Activated T-cell treated with anti-CD3 and anti-CD28 coated beads, Interleukin-2, amount 50 U/mL, for 24 hours (primary cell): ENCODE data around the gene CCNJL.

Experiments
- DNase-seq: peaks from one replicate; pipeline ENCODE4 v3.0.0-alpha.2; 2020
- H3K27ac Mint-ChIP-seq: 2 replicates; pipeline ENCODE4 v1.8.0; 2020; ENCODE audit warnings: mild to moderate bottlenecking, mixed read lengths
- H3K27me3 Mint-ChIP-seq: 2 replicates; pipeline ENCODE4 v1.8.0; 2020; ENCODE audit warnings: mixed read lengths
- H3K36me3 Mint-ChIP-seq: 2 replicates; pipeline ENCODE4 v1.8.0; 2020; ENCODE audit warnings: low read depth, mixed read lengths
- H3K4me1 Mint-ChIP-seq: 2 replicates; pipeline ENCODE4 v1.8.0; 2020; ENCODE audit warnings: low read depth, mixed read lengths
- H3K4me3 Mint-ChIP-seq: 2 replicates; pipeline ENCODE4 v1.8.0; 2020; ENCODE audit warnings: mild to moderate bottlenecking, moderate library complexity, mixed read lengths
- H3K9me3 Mint-ChIP-seq: 2 replicates; pipeline ENCODE4 v1.8.0; 2020; ENCODE audit warnings: mixed read lengths

Gene CCNJL

DNA sequence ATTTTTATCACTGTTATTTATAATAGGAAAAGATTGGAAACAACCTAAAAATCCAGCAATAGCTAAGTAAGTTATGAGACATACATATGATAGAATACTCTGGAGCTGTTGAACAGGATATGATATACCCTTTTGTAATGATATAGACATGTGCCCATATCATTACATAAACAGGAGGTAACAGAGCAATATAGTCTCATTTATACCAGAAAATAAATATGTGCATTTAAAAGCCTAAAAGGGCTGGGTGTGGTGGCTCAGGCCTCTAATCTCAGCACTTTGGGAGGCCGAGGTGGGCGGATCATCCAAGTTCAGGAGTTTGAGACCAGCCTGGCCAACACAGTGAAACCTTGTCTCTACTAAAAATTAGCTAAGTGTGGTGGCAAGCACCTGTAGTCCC, 85.4 kb downstream of the CCNJL start:
- Mint-ChIP-seq H3K36me3 (no peaks in the 10 kb centered on the region), H3K27me3 (no peaks in the 10 kb centered on the region), H3K4me3 (no peak overlapping the region), H3K4me1 (no peaks in the 10 kb centered on the region), H3K27ac (no peak overlapping the region), H3K9me3 (no peaks in the 10 kb centered on the region)
- no peak for DNase-seq

GRCh38 chr5:160221082-160221481, 91.3 kb downstream of the CCNJL start:
- no peak overlapping the region for H3K4me3 Mint-ChIP-seq
- DNase-seq: no peak
- H3K27ac Mint-ChIP-seq: no peak overlapping the region
- H3K4me1 Mint-ChIP-seq: no peaks in the 10 kb centered on the region
- H3K36me3 Mint-ChIP-seq: no peaks in the 10 kb centered on the region
- H3K9me3 Mint-ChIP-seq: no peaks in the 10 kb centered on the region
- H3K27me3 Mint-ChIP-seq: peaks cover 4% of the 10 kb centered on the region

GRCh38 chr5:160219356-160219755, 93.0 kb downstream of the CCNJL start:
- Mint-ChIP-seq H3K4me3 (no peak overlapping the region), H3K27ac (no peak overlapping the region), H3K36me3 (no peaks in the 10 kb centered on the region), H3K9me3 (no peaks in the 10 kb centered on the region), H3K27me3 (peaks cover 10% of the 10 kb centered on the region), H3K4me1 (no peaks in the 10 kb centered on the region)
- DNase-seq: no peak

- H3K9me3 Mint-ChIP-seq: no peaks in the 10 kb centered on the region
- no peaks in the 10 kb centered on the region for H3K36me3 Mint-ChIP-seq
- H3K4me1 Mint-ChIP-seq: no peaks in the 10 kb centered on the region
- H3K27ac Mint-ChIP-seq: no peak overlapping the region
- DNase-seq: no peak
- no peak overlapping the region for H3K4me3 Mint-ChIP-seq
- H3K27me3 Mint-ChIP-seq: peaks cover 10% of the 10 kb centered on the region
Observed at GRCh38 chr5:160213537-160213936, 98.8 kb downstream of the CCNJL start.

GRCh38 chr5:160211352-160211751, 101.0 kb downstream of the CCNJL start:
- Mint-ChIP-seq H3K36me3 (no peaks in the 10 kb centered on the region), H3K4me3 (no peak overlapping the region)

DNA sequence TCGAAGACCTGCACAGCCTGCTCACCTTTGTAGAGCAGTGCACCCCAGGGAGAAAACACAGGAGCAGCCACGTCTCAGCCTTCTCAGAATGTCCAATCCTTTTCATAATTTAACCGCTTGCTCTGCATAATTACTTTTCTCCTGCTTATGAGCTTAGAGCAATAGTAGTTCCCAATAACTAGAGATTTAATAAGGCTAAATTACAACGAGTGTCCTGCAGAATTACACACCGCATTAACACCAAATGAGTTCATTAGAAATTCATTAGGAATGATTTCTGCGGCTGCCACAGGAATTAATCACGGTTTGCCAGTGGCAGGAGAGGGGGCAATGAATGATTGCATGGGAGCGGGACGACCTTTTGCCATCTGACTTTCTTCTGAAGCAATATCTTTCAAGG, 101.8 kb downstream of the CCNJL start:
- Mint-ChIP-seq H3K36me3 (no peaks in the 10 kb centered on the region), H3K4me1 (no peaks in the 10 kb centered on the region), H3K4me3 (no peak overlapping the region), H3K27me3 (peaks cover 2% of the 10 kb centered on the region), H3K9me3 (no peaks in the 10 kb centered on the region), H3K27ac (no peak overlapping the region)
- DNase-seq: no peak

More at GRCh38 chr5:160211352-160211751, 101.0 kb downstream of the CCNJL start:
- no peaks in the 10 kb centered on the region for H3K4me1 Mint-ChIP-seq
- H3K27me3 Mint-ChIP-seq: peaks cover 6% of the 10 kb centered on the region
- no peaks in the 10 kb centered on the region for H3K9me3 Mint-ChIP-seq
- no peak for DNase-seq
- H3K27ac Mint-ChIP-seq: no peak overlapping the region

- no peaks in the 10 kb centered on the region for H3K4me1 Mint-ChIP-seq
- H3K27me3 Mint-ChIP-seq: no peaks in the 10 kb centered on the region
- H3K9me3 Mint-ChIP-seq: no peaks in the 10 kb centered on the region
- DNase-seq: no peak
- H3K36me3 Mint-ChIP-seq: no peaks in the 10 kb centered on the region
- no peak overlapping the region for H3K4me3 Mint-ChIP-seq
- H3K27ac Mint-ChIP-seq: no peak overlapping the region
Observed at GRCh38 chr5:160209917-160210316, 102.4 kb downstream of the CCNJL start.

DNA sequence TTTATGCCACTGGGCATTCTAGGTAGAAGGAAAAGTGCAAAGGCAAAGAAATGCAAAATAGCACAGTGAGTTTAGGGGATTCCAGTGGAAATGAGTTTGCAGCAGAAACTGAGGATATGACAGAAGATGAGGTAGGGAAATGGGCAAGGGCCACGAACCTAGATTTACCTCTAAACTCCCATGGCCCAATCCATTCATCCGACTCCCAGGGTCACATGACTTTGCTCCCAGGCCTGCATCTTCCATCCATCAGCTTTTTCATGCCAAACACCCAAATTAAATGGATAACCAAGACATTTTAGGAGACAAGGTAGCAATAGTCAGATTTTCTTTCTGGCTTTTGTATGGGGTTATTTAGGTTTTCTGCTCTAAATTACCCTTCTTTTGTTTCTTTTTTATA, 105.3 kb downstream of the CCNJL start:
- H3K27ac Mint-ChIP-seq: no peak overlapping the region
- no peaks in the 10 kb centered on the region for H3K4me1 Mint-ChIP-seq
- H3K4me3 Mint-ChIP-seq: no peak overlapping the region
- no peaks in the 10 kb centered on the region for H3K9me3 Mint-ChIP-seq
- no peak for DNase-seq
- H3K36me3 Mint-ChIP-seq: no peaks in the 10 kb centered on the region
- H3K27me3 Mint-ChIP-seq: peaks cover under 1% of the 10 kb centered on the region
